Right cardiac atrium (tissue), 5 donors: ENCODE measurements around the gene ITPRIPL1. TPM values are rescaled to one million over a fixed set of nuclear protein-coding genes. Genes with fewer than 3 reads are reported as not detected.

Experiments used
- ATAC-seq, 2 donors: fragments of 200-7000 bp; cut with Tn5 transposase; one replicate each; pipeline versions ENCODE4 v1.8.0 to v1.9.1; 2020; ENCODE audit warnings: moderate library complexity in 2 of 2, mild to moderate bottlenecking in 1 of 2
- DNase-seq, 3 donors: peaks; one replicate each; pipeline ENCODE4 v3.0.0-alpha.2; 2020
- H3K27ac ChIP-seq: one replicate; pipeline ENCODE4 v1.5.1; 2013; ENCODE audit warnings: mild to moderate bottlenecking, low read length, control low read depth, moderate library complexity
- H3K27me3 ChIP-seq: one replicate; pipeline ENCODE4 v1.6.1; 2013; ENCODE audit not compliant: control insufficient read depth, insufficient read depth
- H3K4me1 ChIP-seq: one replicate; pipeline ENCODE4 v1.6.1; 2013; ENCODE audit warnings: low read length; ENCODE audit not compliant: control insufficient read depth, insufficient read depth
- H3K4me3 ChIP-seq: one replicate; pipeline ENCODE4 v1.5.1; 2013; ENCODE audit warnings: low read length, control low read depth
- H3K9me3 ChIP-seq: one replicate; pipeline ENCODE4 v1.6.1; 2013; ENCODE audit warnings: low read length; ENCODE audit not compliant: control insufficient read depth
- WGBS: extraction: QIAGEN DNeasy Blood & Tissue Kit; methylation state at CpG from one replicate; pipeline ENCODE4 v1.1.7; 2013; 5-methylcytosine and 5-hydroxymethylcytosine counted together
- intact Hi-C, 4 donors: fragments of 100-400 bp; cut with DNase I; formaldehyde crosslinking; loops; one replicate each; pipeline versions ENCODE4 v1.11.0 to v1.14.0; 2022 to 2023
- polyA plus RNA-seq: library from polyadenylated mRNA; stranded (reverse); fragments of 200-250 nt; gene quantifications from one replicate; pipeline ENCODE4 v1.2.3, GENCODE V29; 2013
- total RNA-seq, 4 donors: library from RNA; stranded (reverse); fragmentation: NEBNext Ultra II Directional; extraction: Animal tissue kit (Norgen Biotek cat#: 25700); gene quantifications; one replicate each; pipeline ENCODE4 v1.2.1, GENCODE V29; 2021
- donor health status: healthy with polysubstance abuse.
- donor health status: DM: no; HTN: yes; CAD: no.
- donor health status: DM: no; HTN: no; CAD: no.
- donor health status: DM: no; HTN: yes; CAD: no; lungs with severe emphysema.
- donor health status: DM: yes; HTN: yes; CAD: no.

Gene ITPRIPL1
- total and polyA plus RNA-seq, 5 donors = 0.50 to 1.5 (median 0.68) TPM

DNA sequence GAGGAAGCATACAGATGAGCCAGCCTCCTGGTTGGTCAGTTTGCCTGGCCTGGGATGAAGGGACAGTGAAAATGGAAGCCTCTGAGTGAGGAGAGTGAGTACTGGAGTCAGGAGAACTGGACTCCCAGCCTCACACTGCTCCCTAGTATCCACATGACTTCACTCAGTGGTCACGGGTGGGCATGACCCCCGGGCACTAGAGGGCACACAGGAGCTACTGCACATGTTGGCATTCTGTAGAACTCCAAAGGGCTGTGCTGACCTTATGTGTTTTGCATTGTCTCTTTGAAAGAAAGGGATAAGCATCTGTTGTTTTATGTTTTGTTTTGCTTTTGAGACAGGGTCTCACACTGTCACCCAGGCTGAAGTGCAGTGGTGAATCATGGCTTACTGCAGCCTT lies 34.2 kb downstream of the ITPRIPL1 start:
- intact Hi-C loops = no loop called here
- Histone ChIP-seq H3K9me3 (no peaks in the 10 kb centered on the region), H3K4me3 (no peak overlapping the region), H3K4me1 (no peaks in the 10 kb centered on the region), H3K27ac (no peak overlapping the region), H3K27me3 (no peaks in the 10 kb centered on the region)
- WGBS = 71% methylated on average over 2 of the region's 2 CpGs
- ATAC-seq = peak; percentile 26 to 43
- peak in 2 of 3 donors; percentile 64 to 72 for DNase-seq

DNA sequence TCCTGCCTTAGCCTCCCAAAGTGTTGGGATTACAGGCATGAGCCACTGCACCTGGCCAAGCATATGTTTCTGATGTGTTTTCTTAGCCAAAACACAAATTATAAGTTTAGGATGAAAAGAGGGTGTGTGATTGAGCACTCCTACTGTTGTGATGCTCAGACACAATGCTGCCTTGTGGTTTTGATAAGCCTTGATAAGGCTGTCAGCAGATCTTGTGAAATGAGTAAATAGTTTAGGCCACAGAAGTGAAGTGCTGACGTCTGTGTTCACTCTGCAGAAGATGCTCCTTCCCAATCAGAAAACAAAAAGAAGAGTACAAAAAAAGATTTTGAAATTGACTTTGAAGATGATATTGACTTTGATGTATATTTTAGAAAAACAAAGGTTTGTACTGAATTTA lies 34.7 kb downstream of the ITPRIPL1 start:
- ATAC-seq (no peak), DNase-seq (no peak)
- Histone ChIP-seq H3K4me3 (no peak overlapping the region), H3K27me3 (no peaks in the 10 kb centered on the region), H3K9me3 (no peaks in the 10 kb centered on the region), H3K4me1 (no peaks in the 10 kb centered on the region), H3K27ac (no peak overlapping the region)
- 67% methylated on average over 1 of the region's 1 CpG for WGBS
- intact Hi-C loops = no loop called here

DNA sequence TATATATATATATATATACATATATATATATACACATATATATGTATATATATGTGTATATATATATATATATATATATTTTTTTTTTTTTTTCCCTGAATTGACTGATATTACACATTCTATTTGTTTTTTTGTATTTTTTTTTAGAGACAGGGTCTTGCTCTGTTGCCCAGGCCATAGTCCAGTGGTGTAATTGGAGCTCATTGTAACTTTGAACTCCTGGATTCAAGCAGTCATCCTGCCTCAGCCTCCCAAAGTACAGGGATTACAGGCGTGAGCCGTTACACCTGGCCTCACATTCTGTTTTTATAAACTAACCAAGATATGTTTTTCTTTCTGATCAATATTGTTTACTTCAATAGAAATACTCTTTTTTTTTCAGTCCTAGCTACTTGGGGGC lies 36.6 kb downstream of the ITPRIPL1 start:
- DNase-seq (no peak), ATAC-seq (no peak)
- intact Hi-C loops = no loop called here
- no peaks in the 10 kb centered on the region for H3K9me3 ChIP-seq
- H3K4me3 ChIP-seq = no peak overlapping the region
- no peaks in the 10 kb centered on the region for H3K27me3 ChIP-seq
- no peaks in the 10 kb centered on the region for H3K4me1 ChIP-seq
- 99% methylated on average over 2 of the region's 2 CpGs for WGBS
- no peak overlapping the region for H3K27ac ChIP-seq

DNA sequence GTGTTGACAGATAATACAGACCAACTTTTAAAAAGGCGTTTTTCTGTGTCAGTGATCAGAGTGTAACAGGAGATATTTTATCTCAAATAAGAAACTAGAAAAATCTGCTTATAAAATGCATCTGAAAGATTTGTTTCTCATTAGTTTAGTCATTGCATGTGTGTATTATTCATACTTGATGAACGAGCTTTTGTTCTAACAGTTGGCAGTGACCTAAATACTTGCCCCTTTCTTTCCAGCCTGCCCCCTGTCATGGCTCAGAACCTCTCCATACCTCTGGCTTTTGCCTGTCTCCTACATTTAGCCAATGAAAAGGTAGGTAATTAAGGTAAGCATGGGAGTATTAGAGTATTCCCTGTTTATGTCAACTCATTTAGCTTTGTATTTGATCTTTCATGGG lies 44.1 kb downstream of the ITPRIPL1 start:
- H3K27me3 ChIP-seq = no peaks in the 10 kb centered on the region
- H3K27ac ChIP-seq = no peak overlapping the region
- no peak for ATAC-seq
- H3K4me1 ChIP-seq = peaks cover 5% of the 10 kb centered on the region
- 88% methylated on average over 2 of the region's 2 CpGs for WGBS
- DNase-seq = no peak
- H3K4me3 ChIP-seq = no peak overlapping the region
- intact Hi-C loops = no loop called here
- no peaks in the 10 kb centered on the region for H3K9me3 ChIP-seq

DNA sequence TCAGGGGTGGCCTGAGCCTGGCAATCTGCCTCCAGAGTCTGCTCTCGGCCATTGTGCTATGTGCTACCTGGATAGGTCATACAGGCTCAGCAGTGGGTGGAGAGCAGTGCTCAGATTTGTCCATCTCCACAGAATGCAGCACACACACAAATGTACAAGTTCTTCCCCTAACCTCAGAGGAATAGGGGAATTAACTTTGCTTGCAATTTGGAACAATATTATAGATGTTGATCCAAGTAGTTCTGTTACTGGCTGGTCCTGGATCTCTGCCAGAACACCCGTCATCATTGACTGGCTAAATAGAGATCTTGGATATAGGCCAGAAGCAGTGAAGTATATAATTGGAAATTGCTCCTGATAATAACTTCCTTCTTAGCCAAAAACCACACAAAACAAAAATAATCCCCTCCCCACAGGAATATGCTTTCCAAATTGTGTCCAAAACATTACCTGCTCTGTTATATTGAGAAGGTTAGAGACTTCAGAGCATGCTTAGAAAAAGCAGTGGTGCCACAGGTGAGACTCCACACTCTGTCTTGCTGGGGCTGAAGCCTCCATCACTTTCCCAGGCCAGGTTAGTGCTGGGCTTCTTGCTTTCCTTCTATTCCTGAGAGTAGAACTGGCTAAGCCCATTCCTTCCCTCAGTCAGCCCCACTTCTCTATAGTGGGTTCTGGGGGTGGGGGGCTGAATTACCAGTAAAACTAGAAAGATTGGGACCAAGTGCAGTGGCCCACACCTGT lies 49.3 kb downstream of the ITPRIPL1 start:
- Histone ChIP-seq H3K27me3 (no peaks in the 10 kb centered on the region), H3K9me3 (no peaks in the 10 kb centered on the region), H3K27ac (peak overlapping the region; percentile 46), H3K4me1 (peaks cover 5% of the 10 kb centered on the region), H3K4me3 (no peak overlapping the region)
- peak; percentile 53 to 63 for ATAC-seq
- intact Hi-C loops = no loop called here
- peak; percentile 67 to 79 (median 72) for DNase-seq
- 8% methylated on average over 2 of the region's 2 CpGs for WGBS

Other genes with a start within 250 kb of the ITPRIPL1 start
- under 1 TPM; 0.11 to 0.91 (median 0.66) TPM for gene ADRA2B, start 208.7 kb upstream of the ITPRIPL1 start, total RNA-seq
- gene ADRA2B, start 208.7 kb upstream of the ITPRIPL1 start, polyA plus RNA-seq = 2.2 TPM
- gene ASTL, start 186.8 kb upstream of the ITPRIPL1 start, total RNA-seq = not detected
- gene ASTL, start 186.8 kb upstream of the ITPRIPL1 start, polyA plus RNA-seq = not detected
- 1 to 10 TPM; 1.2 to 2.6 (median 1.4) TPM for gene DUSP2, start 179.9 kb upstream of the ITPRIPL1 start, total RNA-seq
- gene DUSP2, start 179.9 kb upstream of the ITPRIPL1 start, polyA plus RNA-seq = 2.2 TPM
- gene STARD7, start 116.5 kb upstream of the ITPRIPL1 start, total RNA-seq = 100 to 1,000 TPM; 142 to 184 (median 156) TPM
- 61.9 TPM for gene STARD7, start 116.5 kb upstream of the ITPRIPL1 start, polyA plus RNA-seq
- gene TMEM127, start 59.3 kb upstream of the ITPRIPL1 start, total RNA-seq = 10 to 100 TPM; 77.8 to 90.0 (median 84.8) TPM
- 37.0 TPM for gene TMEM127, start 59.3 kb upstream of the ITPRIPL1 start, polyA plus RNA-seq
- gene CIAO1, start 59.1 kb upstream of the ITPRIPL1 start, total RNA-seq = 10 to 100 TPM; 52.2 to 60.5 (median 56.0) TPM
- gene CIAO1, start 59.1 kb upstream of the ITPRIPL1 start, polyA plus RNA-seq = 30.3 TPM
- 10 to 100 TPM; 57.8 to 63.8 (median 60.4) TPM for gene SNRNP200, start 19.8 kb upstream of the ITPRIPL1 start, total RNA-seq
- gene SNRNP200, start 19.8 kb upstream of the ITPRIPL1 start, polyA plus RNA-seq = 41.1 TPM
- gene NCAPH, start 10.4 kb downstream of the ITPRIPL1 start, total RNA-seq = 1 to 10 TPM in 2 of 4 donors, under 1 TPM in 2; 0.36 to 1.1 (median 0.85) TPM
- 0.18 TPM for gene NCAPH, start 10.4 kb downstream of the ITPRIPL1 start, polyA plus RNA-seq
- under 1 TPM in 2 of 4 donors, not detected in 2; 0.15 to 0.20 TPM for gene NEURL3, start 180.0 kb downstream of the ITPRIPL1 start, total RNA-seq
- gene NEURL3, start 180.0 kb downstream of the ITPRIPL1 start, polyA plus RNA-seq = 0.07 TPM
- gene ARID5A, start 211.4 kb downstream of the ITPRIPL1 start, total RNA-seq = 10 to 100 TPM; 13.0 to 28.0 (median 19.3) TPM
- 31.8 TPM for gene ARID5A, start 211.4 kb downstream of the ITPRIPL1 start, polyA plus RNA-seq